Spinal cord (tissue), 10 donors: ENCODE measurements around the gene LY6G5B. TPM values are rescaled to one million over a fixed set of nuclear protein-coding genes. Genes with fewer than 3 reads are reported as not detected.

ENCODE experiments used
- DNase-seq, 6 donors: peaks; one replicate each; pipeline versions ENCODE4 v3.0.0 to v3.0.0-alpha.2; 2013 to 2015; ENCODE audit warnings: low spot score in 6 of 6, low read depth in 4 of 6
- H3K27ac ChIP-seq: one replicate; pipeline ENCODE4 v1.5.1; 2013; ENCODE audit warnings: low read depth, low read length, control low read depth
- H3K27me3 ChIP-seq: one replicate; pipeline ENCODE4 v1.6.1; 2013; ENCODE audit warnings: low read length; ENCODE audit not compliant: control insufficient read depth, insufficient read depth
- H3K36me3 ChIP-seq: one replicate; pipeline ENCODE4 v1.6.1; 2013; ENCODE audit warnings: low read length; ENCODE audit not compliant: control insufficient read depth, insufficient read depth
- H3K4me1 ChIP-seq: one replicate; pipeline ENCODE4 v1.6.1; 2013; ENCODE audit warnings: low read length; ENCODE audit not compliant: control insufficient read depth, insufficient read depth
- H3K4me3 ChIP-seq: one replicate; pipeline ENCODE4 v1.5.1; 2013; ENCODE audit warnings: low read depth, low read length, control low read depth
- H3K9me3 ChIP-seq: one replicate; pipeline ENCODE4 v1.6.1; 2013; ENCODE audit warnings: low read length; ENCODE audit not compliant: control insufficient read depth, insufficient read depth
- WGBS: methylation state at CpG from one replicate; pipeline ENCODE4 v1.1.5; 2013; ENCODE audit warnings: missing lambda C conversion rate; ENCODE audit not compliant: insufficient coverage; 5-methylcytosine and 5-hydroxymethylcytosine counted together
- polyA plus RNA-seq, 2 donors: library from polyadenylated mRNA; unstranded; fragments of 120-200 nt; gene quantifications; one replicate each; pipeline ENCODE4 v1.2.1, GENCODE V29; 2013; ENCODE audit not compliant: insufficient read length in 2 of 2
- total RNA-seq, 2 donors: library from RNA; depleted of rRNA in 1 of 2; stranded (reverse); fragments of 120-200 nt in 1 of 2; fragments of >200 nt in 1 of 2; gene quantifications; one replicate each; pipeline versions ENCODE4 v1.2.3 to v1.2.4, GENCODE V29; 2013 to 2014
- donor health status: healthy.

Gene LY6G5B
- total and polyA plus RNA-seq, 4 donors, result 2.1 to 35.6 (median 13.1) TPM

DNA sequence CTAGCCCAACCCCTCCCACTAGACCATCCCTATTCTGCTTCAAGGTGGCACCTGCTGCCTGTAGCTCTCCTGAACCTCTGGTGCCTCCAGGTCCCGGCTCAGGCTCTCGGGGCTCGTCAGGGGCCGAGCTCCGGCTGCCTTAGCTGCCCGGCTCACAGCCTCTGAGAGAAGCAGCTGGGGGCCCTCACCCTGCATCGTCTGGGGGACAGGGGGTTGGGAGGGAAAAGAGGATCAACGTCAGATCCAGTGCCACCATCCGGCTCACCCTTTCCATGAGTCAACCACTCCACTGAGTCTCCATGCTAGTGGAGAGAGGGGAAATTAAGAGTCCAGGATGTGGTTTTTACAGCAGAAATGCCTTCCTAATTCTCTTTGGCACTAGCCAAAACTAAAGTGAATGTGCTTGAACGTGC, 30.3 kb upstream of the LY6G5B start:
- Histone ChIP-seq H3K4me3 (no peak overlapping the region), H3K36me3 (peaks cover 91% of the 10 kb centered on the region), H3K4me1 (no peaks in the 10 kb centered on the region), H3K9me3 (no peaks in the 10 kb centered on the region), H3K27ac (no peak overlapping the region), H3K27me3 (no peaks in the 10 kb centered on the region)
- DNase-seq, result no peak
- WGBS, result 91% methylated on average over 7 of the region's 10 CpGs

GRCh38 chr6:31640612-31641011, 29.2 kb upstream of the LY6G5B start:
- no peaks in the 10 kb centered on the region for H3K9me3 ChIP-seq
- H3K4me3 ChIP-seq, result no peak overlapping the region
- 100% methylated on average over 3 of the region's 6 CpGs for WGBS
- H3K36me3 ChIP-seq, result peaks cover 90% of the 10 kb centered on the region
- H3K27me3 ChIP-seq, result no peaks in the 10 kb centered on the region
- no peaks in the 10 kb centered on the region for H3K4me1 ChIP-seq
- DNase-seq, result no peak
- H3K27ac ChIP-seq, result no peak overlapping the region

DNA sequence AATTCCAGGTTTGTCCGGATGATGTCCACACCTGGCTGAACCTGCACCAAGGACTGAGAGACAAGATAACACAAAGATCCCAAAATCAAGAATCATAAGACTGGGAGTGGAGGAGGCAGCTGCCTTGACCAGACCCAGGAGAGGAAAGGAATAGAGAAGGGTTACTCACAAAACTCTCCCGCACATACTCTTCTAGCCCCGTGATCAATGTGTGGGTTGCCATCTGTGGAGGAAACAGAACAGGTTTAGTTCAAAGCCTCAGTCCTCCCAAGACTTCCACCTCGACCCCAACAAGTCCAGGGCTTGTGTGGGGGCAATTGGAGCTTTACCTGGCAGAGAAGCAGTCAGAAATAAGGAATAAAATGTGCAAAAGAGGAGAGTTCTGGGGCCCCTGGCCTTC, 28.4 kb upstream of the LY6G5B start:
- DNase-seq, result no peak
- WGBS, result no CpG with 5 or more reads among the region's 4 CpGs

GRCh38 chr6:31642798-31643570, 26.8 kb upstream of the LY6G5B start:
- Histone ChIP-seq H3K4me3 (no peak overlapping the region), H3K27ac (no peak overlapping the region), H3K9me3 (no peaks in the 10 kb centered on the region), H3K36me3 (peaks cover 90% of the 10 kb centered on the region), H3K27me3 (no peaks in the 10 kb centered on the region), H3K4me1 (no peaks in the 10 kb centered on the region)
- no peak for DNase-seq
- WGBS, result 100% methylated on average over 2 of the region's 6 CpGs

More for the DNA sequence above, 28.4 kb upstream of the LY6G5B start:
- no peak overlapping the region for H3K27ac ChIP-seq
- no peaks in the 10 kb centered on the region for H3K27me3 ChIP-seq
- no peaks in the 10 kb centered on the region for H3K4me1 ChIP-seq
- H3K4me3 ChIP-seq, result no peak overlapping the region
- H3K36me3 ChIP-seq, result peaks cover 90% of the 10 kb centered on the region
- no peaks in the 10 kb centered on the region for H3K9me3 ChIP-seq

DNA sequence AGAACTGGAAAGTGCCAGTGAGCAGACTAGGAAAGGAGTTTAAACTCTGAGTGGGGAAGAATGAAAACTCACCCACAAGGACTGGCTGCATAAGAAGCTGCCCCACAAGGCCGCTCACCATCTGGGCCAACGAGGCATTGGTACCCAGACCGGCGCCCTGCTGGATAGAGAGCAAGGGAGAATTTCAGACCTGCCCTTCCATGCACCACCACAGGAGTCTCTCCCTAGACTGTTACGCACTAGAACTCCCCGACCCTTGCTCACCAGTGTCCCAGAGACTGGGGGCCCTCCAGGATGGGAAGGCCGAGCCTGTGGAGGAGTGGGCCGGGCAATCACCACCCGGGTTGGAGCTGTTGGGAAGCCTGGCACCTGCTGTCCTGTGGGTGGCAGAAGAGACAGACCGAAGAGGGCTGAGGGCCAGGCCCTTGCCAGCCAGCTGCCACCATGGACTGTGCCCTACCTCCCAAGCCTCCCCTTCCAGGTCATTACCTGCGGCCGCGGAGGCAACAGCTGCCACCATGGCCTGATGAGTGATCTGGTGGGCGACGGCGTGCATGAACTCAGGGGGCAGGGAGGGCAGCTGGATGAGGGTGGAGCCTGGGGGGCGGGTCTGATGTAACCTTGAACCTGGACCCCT, 25.8 kb upstream of the LY6G5B start:
- H3K4me3 ChIP-seq, result no peak overlapping the region
- no peaks in the 10 kb centered on the region for H3K27me3 ChIP-seq
- WGBS, result 83% methylated on average over 10 of the region's 17 CpGs
- DNase-seq, result no peak
- H3K9me3 ChIP-seq, result no peaks in the 10 kb centered on the region
- H3K4me1 ChIP-seq, result no peaks in the 10 kb centered on the region
- no peak overlapping the region for H3K27ac ChIP-seq
- peaks cover 92% of the 10 kb centered on the region for H3K36me3 ChIP-seq

GRCh38 chr6:31645325-31645724, 24.5 kb upstream of the LY6G5B start:
- H3K4me3 ChIP-seq, result no peak overlapping the region
- no peaks in the 10 kb centered on the region for H3K4me1 ChIP-seq
- 98% methylated on average over 8 of the region's 9 CpGs for whole genome bisulfite sequencing
- H3K27ac ChIP-seq, result no peak overlapping the region
- no peaks in the 10 kb centered on the region for H3K27me3 ChIP-seq
- no peaks in the 10 kb centered on the region for H3K9me3 ChIP-seq
- DNase-seq, result no peak
- peaks cover 86% of the 10 kb centered on the region for H3K36me3 ChIP-seq

DNA sequence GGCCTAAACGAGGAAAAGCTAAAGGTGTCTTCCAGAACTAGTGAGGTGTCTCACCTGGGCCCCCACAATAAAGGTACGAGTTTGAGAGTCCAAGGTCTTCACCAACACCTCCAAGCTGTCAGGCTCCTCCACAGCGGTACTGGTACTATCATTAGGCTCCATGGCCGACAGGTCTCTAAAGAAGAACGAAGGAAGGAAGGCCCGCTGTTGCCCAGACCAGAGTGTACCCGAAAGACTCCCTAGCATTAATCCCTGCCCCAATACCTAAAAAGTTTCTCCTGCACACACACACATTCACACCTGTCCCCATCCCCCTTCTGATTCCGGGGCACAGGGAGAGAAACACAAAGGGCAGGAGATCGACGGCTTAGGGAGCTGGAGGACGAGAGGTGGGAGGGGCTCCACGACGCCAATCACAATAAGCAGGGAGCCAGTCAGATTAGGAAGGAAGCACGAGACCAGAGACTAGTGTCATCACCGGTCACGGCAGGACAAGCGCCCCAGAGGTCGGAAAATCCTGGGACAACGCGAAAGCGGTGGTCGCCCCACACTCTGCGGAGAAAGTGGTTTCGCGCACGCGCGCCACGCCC, 18.1 kb upstream of the LY6G5B start:
- Histone ChIP-seq H3K4me3 (peak overlapping the region; percentile 98), H3K9me3 (no peaks in the 10 kb centered on the region), H3K27me3 (no peaks in the 10 kb centered on the region), H3K4me1 (peaks cover 18% of the 10 kb centered on the region), H3K36me3 (peaks cover 29% of the 10 kb centered on the region), H3K27ac (peak overlapping the region; percentile 99)
- WGBS, result 5% methylated on average over 25 of the region's 29 CpGs
- DNase-seq, result no peak

DNA sequence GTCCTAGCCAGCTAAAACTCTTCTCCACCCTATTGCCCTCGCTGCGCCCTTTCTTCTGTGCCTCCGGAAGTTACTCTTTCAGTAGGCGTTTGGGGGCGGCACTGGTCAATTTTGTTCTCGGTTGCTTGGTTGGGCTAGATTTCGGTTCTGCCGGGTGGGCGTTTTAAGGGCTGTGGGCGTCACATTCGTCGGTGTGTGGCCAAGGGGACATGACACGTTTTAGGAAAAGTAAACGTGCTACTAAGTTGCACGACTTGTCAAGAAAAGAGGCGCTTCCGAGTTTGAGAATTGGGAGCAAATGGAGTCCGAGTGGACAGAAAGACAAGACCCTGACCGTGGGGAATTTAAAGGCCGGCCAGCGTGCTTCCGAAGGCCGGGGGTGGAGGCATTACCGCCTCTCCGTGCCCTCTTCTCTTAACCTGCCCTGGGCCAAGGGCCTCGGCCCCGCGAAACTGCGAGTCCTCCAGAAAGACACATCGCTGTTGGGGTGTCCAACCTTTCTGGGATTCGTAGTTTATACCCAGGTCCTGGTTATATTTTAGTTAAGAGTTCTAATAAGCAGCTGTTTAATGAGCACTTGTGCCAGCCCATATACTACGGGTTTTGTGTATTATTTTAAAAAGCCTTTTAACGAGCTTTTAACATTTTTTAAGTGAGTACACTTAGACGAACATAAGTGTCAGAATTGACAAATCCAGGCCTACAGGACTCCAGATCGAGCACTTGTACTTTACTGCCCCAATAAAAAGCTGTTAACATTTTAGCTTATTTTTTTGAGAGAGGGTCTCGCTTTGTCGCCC, 16.7 kb upstream of the LY6G5B start:
- no peaks in the 10 kb centered on the region for H3K9me3 ChIP-seq
- H3K27me3 ChIP-seq, result no peaks in the 10 kb centered on the region
- peaks cover 24% of the 10 kb centered on the region for H3K36me3 ChIP-seq
- no peak for DNase-seq
- peak overlapping the region; percentile 98 for H3K4me3 ChIP-seq
- peaks cover 19% of the 10 kb centered on the region for H3K4me1 ChIP-seq
- WGBS, result 1% methylated on average over 20 of the region's 37 CpGs
- peak overlapping the region; percentile 99 for H3K27ac ChIP-seq

DNA sequence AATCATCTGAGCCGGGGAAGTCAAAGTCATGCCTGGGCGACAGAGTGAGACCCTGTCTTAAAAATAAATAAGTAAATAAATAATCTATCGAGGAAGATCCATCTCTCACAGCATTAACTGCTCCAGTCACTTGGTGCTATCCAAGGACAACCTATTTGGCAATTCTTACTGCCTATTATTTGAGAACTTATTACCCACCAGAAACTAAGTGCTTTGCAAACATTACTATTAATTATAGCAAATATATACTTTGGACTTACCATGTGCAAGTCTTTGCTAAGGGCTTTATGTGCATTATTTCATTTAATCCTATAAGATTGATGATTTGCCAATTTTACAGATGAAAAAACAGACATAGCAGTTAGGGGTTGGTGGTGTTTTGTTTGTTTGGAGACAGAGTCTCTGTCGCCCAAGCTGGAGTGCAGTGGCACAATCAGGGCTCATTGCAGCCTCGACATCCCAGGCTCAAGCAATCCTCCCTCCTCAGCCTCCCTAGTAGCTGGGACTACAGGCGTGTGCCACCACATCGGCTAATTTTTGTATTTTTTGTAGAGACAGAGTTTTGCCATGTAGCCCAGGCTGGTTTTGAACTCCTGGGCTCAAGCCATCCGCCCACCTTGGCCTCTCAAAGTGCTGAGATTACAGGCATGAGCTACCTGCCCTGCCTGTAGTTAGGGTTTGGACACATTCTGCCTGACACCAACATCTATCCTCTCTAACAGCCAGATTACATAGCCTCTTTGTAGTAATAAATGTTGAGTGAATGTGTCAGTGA, 15.0 kb upstream of the LY6G5B start:
- WGBS, result 100% methylated on average over 1 of the region's 8 CpGs
- peaks cover 25% of the 10 kb centered on the region for H3K36me3 ChIP-seq
- no peak for DNase-seq
- no peaks in the 10 kb centered on the region for H3K9me3 ChIP-seq
- no peak overlapping the region for H3K27ac ChIP-seq
- no peak overlapping the region for H3K4me3 ChIP-seq
- H3K27me3 ChIP-seq, result no peaks in the 10 kb centered on the region
- H3K4me1 ChIP-seq, result peaks cover 34% of the 10 kb centered on the region
